ENCODE data around the gene APOL6.
"Not testable (repeated sequence)": the region's sequence is repeated elsewhere in the genome, so short reads cannot be mapped to it uniquely, and the experiment has no call there.

APOL6 gene

DNA sequence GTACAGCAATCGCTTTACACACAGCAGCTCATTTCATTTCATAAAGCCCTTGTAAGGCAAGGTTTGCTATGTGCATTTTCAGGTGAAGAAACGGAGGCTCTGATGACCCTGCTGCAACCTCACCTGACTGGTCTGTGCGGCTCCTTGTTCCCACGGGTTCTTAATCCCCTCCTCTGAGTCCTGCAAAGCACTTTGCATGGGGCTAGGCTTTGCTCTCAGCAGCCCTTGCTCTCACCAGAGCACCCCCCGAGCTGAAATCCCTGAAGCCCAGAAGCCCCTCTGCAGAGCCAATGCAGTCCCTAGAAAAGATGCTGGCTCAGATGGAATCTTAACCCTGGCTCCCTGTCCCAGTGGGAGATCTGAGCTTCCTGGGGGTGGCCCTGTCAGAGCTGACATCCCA lies 11.0 kb upstream of the APOL6 start:
- no peak for DNase-seq (ENCODE audit: low spot score)

- DNase-seq (ENCODE audit: low spot score) = no peak
Measured at GRCh38 chr22:35638001-35638400, 10.2 kb upstream of the APOL6 start.

DNA sequence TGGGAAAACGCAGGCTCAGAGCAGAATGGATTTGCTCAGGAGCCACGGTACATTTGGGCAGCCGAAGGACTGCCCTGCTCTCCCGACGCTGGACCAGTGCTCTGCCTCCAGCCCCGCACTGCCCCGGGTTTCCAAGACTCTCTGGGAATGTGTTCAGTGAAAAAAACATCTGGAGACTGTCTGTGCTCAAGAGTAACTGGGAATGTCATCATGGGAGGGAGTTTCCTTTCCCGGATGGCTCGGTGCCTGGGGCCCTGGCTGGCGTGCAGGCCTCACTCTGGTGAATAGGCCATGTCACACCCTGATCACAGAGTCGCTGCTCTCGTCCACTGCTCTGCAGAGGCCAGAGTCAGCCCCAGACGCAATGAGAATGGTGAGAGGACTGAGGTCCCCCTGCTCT lies 9.8 kb upstream of the APOL6 start:
- DNase-seq (ENCODE audit: low spot score) = no peak

GRCh38 chr22:35641494-35642120 lies 6.6 kb upstream of the APOL6 start:
- no peak for DNase-seq (ENCODE audit: low spot score)

DNA sequence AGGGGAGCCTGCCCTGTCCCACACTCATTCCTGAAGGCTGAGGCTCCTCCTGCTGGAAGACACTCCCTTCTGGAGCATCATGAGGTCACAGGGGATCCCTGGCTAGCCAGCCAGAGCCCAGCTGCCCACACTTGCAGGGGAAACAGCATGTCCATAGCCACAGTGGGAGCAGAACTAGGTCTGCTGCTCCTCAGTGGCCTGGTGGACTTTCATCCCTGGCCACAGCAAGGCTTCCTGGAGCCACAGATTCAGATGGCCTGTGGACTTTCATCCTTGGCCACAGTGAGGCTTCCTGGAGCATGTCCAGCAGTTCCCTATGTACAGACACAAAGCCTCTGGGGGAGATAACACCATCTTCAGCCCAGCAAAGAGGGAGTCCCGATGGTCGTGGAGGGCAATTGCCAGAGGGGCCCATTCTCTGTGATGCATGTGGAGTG lies 5.9 kb upstream of the APOL6 start:
- DNase-seq (ENCODE audit: low spot score) = no peak

- DNase-seq (ENCODE audit: low spot score) = no peak
Measured at GRCh38 chr22:35643991-35644390, 4.3 kb upstream of the APOL6 start.

- DNase-seq (ENCODE audit: low spot score) = no peak
Measured at GRCh38 chr22:35645646-35646045, 2.6 kb upstream of the APOL6 start.

DNA sequence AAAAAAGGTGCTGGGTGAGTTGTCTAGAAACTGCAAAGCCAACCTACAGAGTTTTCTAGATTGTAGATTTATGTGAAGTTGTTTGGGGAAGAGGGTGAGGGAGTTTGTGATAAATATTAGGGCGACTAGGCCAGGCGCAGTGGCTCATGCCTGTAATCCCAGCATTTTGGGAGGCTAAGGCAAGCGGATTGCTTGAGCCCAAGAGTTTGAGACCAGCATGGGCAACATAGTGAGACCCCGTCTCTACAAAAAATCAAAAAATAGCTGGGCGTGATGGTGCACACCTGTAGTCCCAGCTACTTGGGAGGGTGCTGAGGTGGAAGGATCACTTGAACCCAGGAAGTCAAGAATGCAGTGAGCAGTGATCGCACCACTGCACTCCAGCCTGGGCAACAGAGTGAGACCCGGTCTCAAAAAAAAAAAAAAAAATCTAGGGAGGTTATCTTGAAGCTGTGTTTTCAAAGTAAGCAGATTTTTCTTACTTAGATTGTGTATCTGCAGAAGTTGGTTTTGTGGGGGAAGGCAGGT lies 844 bp downstream of the APOL6 start:
- no peak for DNase-seq (ENCODE audit: low spot score)

DNA sequence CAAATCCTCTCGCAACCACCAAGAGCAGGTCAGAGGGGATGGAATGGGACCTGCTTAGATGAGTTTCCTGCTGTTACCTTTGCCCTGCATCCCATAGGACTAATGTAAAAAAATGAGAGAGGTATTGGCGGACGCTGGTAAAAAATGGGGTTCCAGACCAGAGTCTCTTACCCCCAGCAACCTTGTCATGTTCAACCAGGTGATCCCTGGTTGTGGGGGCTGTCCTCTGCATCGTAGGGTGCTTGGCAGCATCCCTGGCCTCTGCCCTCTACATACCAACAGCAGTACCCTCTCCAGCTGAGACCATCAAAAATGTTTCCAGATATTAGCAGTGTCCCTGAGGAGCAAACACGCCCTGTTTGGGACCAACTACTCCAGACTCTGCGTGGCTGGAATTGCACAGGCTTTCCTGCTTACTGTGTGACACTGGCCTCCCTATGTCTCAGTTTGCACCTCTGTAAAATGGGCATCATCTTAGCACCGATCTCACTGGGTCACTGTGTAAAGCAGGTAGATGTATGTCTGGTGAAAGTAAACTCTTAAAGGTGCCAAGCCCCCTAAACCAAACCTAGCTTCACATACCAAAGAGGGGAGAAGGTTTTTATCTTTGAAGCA lies 1.5 kb downstream of the APOL6 start:
- no peak for DNase-seq (ENCODE audit: low spot score)

DNA sequence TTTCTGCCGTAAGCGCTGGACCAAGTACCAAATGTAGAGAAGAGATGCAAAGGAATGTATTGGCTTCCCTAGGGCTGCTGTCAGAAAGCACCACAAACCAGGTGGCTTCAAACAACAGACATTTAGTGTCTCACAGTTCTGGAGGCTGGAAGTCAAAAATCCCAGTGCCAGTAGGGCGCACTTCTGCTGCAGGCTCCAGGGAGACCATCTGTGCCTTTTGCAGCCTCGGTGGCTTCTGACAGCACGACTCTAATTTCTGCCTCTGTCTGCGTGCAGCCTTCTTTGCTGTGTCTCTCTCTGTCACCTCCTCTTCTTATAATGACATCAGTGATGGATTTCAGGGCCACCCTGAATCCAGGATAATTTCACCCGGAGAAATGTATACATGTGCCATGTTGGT lies 2.8 kb downstream of the APOL6 start:
- DNase-seq (ENCODE audit: low spot score) = no peak

DNA sequence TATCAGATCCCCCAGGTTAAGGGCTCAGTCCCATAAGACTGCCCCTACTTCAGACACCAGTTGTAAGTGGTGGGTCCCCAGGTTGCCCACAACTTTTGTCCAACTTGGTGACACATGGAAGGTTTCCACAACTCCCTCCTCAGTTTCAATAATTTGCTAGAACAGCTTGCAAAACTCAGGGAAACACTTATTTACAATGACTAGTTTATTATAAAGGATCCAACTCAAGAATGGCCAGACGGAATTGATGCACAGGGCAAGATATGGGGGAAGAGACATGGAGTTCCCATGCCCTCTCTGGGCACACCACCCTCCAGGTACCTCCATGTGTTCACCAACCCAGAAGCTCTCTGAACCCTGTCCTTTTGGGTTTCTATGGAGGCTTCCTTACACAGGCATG lies 5.6 kb downstream of the APOL6 start:
- no peak for DNase-seq (ENCODE audit: low spot score)

- DNase-seq (ENCODE audit: low spot score) = no peak
Measured at GRCh38 chr22:35656284-35656752, 8.1 kb downstream of the APOL6 start.

- DNase-seq (ENCODE audit: low spot score) = no peak
Measured at GRCh38 chr22:35657571-35658312, 9.5 kb downstream of the APOL6 start.

- DNase-seq (ENCODE audit: low spot score) = peak; percentile 43
Measured at GRCh38 chr22:35660291-35661127, 12.3 kb downstream of the APOL6 start.

DNA sequence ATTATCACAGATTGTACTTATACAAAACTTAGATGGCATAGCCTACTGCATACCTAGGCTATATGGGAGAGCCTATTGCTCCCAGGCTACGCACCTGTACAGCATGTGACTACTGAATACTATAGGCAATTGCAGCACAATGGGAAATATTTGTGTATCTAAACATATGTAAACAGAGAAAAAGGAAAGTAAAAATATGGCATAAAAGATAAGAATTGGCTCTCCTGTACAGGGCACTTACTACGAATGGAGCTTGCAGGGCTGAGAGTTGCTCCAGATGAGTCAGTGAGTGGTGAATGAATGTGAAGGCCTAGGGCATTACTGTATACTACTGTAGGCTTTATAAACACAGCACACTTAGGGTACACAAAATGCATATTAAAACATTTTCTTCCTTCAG lies 13.2 kb downstream of the APOL6 start:
- no peak for DNase-seq (ENCODE audit: low spot score)

DNA sequence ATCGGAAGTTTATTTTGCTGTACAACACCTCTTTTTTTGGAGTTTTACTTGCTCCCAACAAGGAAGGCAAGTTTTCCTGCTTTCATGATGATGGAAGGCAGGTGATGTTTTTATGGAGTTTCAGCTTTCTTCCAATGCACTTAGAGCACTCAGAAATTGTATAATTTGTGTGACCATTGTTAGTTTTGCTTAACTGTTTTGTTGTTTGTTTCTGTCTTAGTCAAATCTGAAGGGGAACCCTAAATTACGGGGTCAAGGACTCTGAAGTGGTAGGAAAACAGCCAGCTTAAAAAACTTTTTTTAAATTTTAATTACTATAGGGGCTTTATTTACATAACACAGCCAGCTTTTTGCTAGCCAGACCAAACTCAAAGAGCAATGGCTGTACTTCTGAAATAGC lies 14.7 kb downstream of the APOL6 start:
- no peak for DNase-seq (ENCODE audit: low spot score)

DNA sequence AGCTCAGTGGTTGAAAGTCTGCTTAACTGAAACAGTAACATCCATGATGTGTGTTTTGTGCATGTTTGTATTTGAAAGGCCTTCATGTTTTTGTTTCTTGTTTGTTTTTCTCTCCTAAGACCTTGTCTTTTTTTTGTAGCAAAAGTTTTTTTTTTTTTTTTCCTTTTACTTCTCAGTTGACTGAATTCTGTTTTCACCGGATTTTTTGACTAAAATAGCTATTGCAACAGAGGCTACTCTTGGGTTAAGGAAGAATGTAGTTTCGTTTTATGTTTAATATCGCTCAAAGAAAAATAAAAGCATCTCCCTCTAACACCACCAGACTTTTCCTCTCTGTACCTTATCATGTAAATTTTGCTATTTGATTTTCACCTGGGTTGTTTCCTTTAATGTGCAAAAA lies 15.1 kb downstream of the APOL6 start:
- DNase-seq (ENCODE audit: low spot score) = no peak

DNA sequence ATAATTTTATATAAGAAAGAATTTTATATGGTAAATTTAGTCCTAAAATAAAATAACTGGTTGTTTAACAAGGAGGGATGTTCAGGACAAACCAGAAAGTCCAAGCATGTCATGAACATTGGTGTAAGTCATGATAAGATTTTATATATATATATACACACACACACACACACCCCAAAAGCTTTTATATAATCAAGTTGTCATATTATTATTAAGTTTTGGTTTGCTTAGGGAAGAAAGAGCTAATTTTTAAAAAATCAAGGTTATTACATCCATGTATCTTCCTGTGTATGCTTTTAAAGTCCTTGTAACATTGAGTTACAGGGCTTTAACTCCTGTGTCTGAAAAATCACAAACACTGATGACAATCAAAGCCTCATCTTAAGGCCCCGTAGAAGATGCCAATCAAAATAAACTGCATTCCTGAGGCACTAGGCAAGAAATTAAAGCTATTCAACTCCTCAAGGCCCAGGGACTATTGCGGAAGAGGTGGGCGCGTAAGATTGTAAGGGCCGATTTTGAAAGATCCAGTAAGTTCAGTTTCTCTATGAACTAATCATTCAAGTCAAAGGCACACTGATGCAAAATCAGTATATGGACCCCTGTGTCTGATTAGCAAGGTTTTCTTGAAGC lies 16.8 kb downstream of the APOL6 start:
- no peak for DNase-seq (ENCODE audit: low spot score)

GRCh38 chr22:35666699-35667098 lies 18.5 kb downstream of the APOL6 start:
- peak; percentile 15 for DNase-seq (ENCODE audit: low spot score)

GRCh38 chr22:35674335-35674734 lies 26.1 kb downstream of the APOL6 start:
- no peak for DNase-seq (ENCODE audit: low spot score)

- DNase-seq (ENCODE audit: low spot score) = not testable (repeated sequence)
Measured at GRCh38 chr22:35676065-35676464, 27.8 kb downstream of the APOL6 start.
